Endodermal cell (in vitro differentiated cells): ENCODE measurements around the gene PWWP2A. TPM values are rescaled to one million over a fixed set of nuclear protein-coding genes. Genes with fewer than 3 reads are reported as not detected.

ENCODE experiments used
- DNase-seq: peaks from one replicate; pipeline ENCODE4 v3.0.0-alpha.2; 2017
- H3K27ac ChIP-seq: 2 replicates; pipeline ENCODE4 v1.5.1; 2013; ENCODE audit warnings: mild to moderate bottlenecking, low read depth, low read length, moderate library complexity
- H3K27me3 ChIP-seq: 2 replicates; pipeline ENCODE4 v1.6.1; 2013; ENCODE audit warnings: mild to moderate bottlenecking, low read length, moderate library complexity; ENCODE audit not compliant: insufficient read depth, control insufficient read depth, poor library complexity, severe bottlenecking
- H3K36me3 ChIP-seq: 2 replicates; pipeline ENCODE4 v1.7.0; 2013; ENCODE audit warnings: mild to moderate bottlenecking, low read length, moderate library complexity; ENCODE audit not compliant: control insufficient read depth, insufficient read depth
- H3K4me1 ChIP-seq: one replicate; pipeline ENCODE4 v1.7.0; 2013; ENCODE audit warnings: low read length; ENCODE audit not compliant: control insufficient read depth, insufficient read depth
- H3K4me3 ChIP-seq: 2 replicates; pipeline ENCODE4 v1.5.1; 2013; ENCODE audit warnings: mild to moderate bottlenecking, low read length, moderate library complexity
- H3K9ac ChIP-seq: 2 replicates; pipeline ENCODE4 v1.6.1; 2013; ENCODE audit warnings: mild to moderate bottlenecking, low read length, moderate library complexity; ENCODE audit not compliant: poor library complexity, severe bottlenecking; ENCODE audit errors: extremely low read depth
- H3K9me3 ChIP-seq: 2 replicates; pipeline ENCODE4 v1.6.1; 2013; ENCODE audit warnings: mild to moderate bottlenecking, low read length, moderate library complexity; ENCODE audit not compliant: control insufficient read depth
- H3K27ac Mint-ChIP-seq: 2 replicates; pipeline ENCODE4 v1.8.0; 2020; ENCODE audit warnings: mixed read lengths
- H3K27me3 Mint-ChIP-seq: 2 replicates; pipeline ENCODE4 v1.8.0; 2021; ENCODE audit warnings: mild to moderate bottlenecking, mixed read lengths; ENCODE audit not compliant: insufficient read depth
- H3K36me3 Mint-ChIP-seq: 2 replicates; pipeline ENCODE4 v1.8.0; 2020; ENCODE audit warnings: low read depth, mixed read lengths
- H3K4me1 Mint-ChIP-seq: 2 replicates; pipeline ENCODE4 v1.8.0; 2020; ENCODE audit warnings: mixed read lengths
- H3K4me3 Mint-ChIP-seq: 2 replicates; pipeline ENCODE4 v1.8.0; 2020; ENCODE audit warnings: mild to moderate bottlenecking, moderate library complexity, mixed read lengths
- H3K9me3 Mint-ChIP-seq: 2 replicates; pipeline ENCODE4 v1.8.0; 2020; ENCODE audit warnings: mild to moderate bottlenecking, mixed read lengths
- CTCF ChIP-seq: fragments of 200-600 bp; sonication (generic); conservative IDR thresholded peaks from 2 replicates; pipeline ENCODE4 v1.5.0; 2021; ENCODE audit warnings: antibody characterized with exemption, mild to moderate bottlenecking
- WGBS, 2 experiments: methylation state at CpG; one replicate each; pipeline versions ENCODE4 v1.1.5 to v1.1.7; 2013; ENCODE audit warnings: missing lambda C conversion rate in 2 of 2, mixed read lengths in 1 of 2; ENCODE audit not compliant: insufficient coverage in 1 of 2, insufficient read length in 1 of 2; 5-methylcytosine and 5-hydroxymethylcytosine counted together
- total RNA-seq, 2 donors: library from RNA; stranded (reverse); fragmentation: NEBNext Ultra II Directional in 1 of 2; extraction: Animal tissue kit (Norgen Biotek cat#: 25700) in 1 of 2; gene quantifications; 2 replicates in 1 of 2; 3 replicates in 1 of 2; pipeline ENCODE4 v1.2.1, GENCODE V29; 2021

Gene PWWP2A
- total RNA-seq, 2 donors from 2014 or later: 51.0 to 52.6 TPM

GRCh38 chr5:160166973-160167623 lies 47.8 kb upstream of the PWWP2A start:
- WGBS, 2 experiments: 72% methylated on average over 9 to 10 of the region's 10 CpGs
- Mint-ChIP-seq H3K9me3 (no peaks in the 10 kb centered on the region), H3K4me3 (no peak overlapping the region), H3K36me3 (no peaks in the 10 kb centered on the region), H3K27me3 (no peaks in the 10 kb centered on the region), H3K27ac (peak overlapping the region; percentile 80), H3K4me1 (peaks cover 44% of the 10 kb centered on the region)
- DNase-seq: peak; percentile 57
- Histone ChIP-seq H3K4me1 (peaks cover 21% of the 10 kb centered on the region), H3K36me3 (no peaks in the 10 kb centered on the region), H3K27ac (no peak overlapping the region), H3K27me3 (no peaks in the 10 kb centered on the region), H3K9me3 (no peaks in the 10 kb centered on the region), H3K9ac (no peak overlapping the region), H3K4me3 (no peak overlapping the region)
- no peak for TF ChIP-seq CTCF

- H3K36me3 ChIP-seq: no peaks in the 10 kb centered on the region
- Mint-ChIP-seq H3K27me3 (no peaks in the 10 kb centered on the region), H3K4me1 (peaks cover 46% of the 10 kb centered on the region), H3K9me3 (no peaks in the 10 kb centered on the region), H3K36me3 (no peaks in the 10 kb centered on the region), H3K4me3 (no peak overlapping the region), H3K27ac (peak overlapping the region; percentile 80)
- no peak for TF ChIP-seq CTCF
- H3K27me3 ChIP-seq: no peaks in the 10 kb centered on the region
- no peak overlapping the region for H3K9ac ChIP-seq
- peaks cover 18% of the 10 kb centered on the region for H3K4me1 ChIP-seq
- no peak overlapping the region for H3K27ac ChIP-seq
- WGBS, 2 experiments: 28 to 36% methylated on average over 4 to 5 of the region's 5 CpGs
- no peak overlapping the region for H3K4me3 ChIP-seq
- no peaks in the 10 kb centered on the region for H3K9me3 ChIP-seq
- peak; percentile 63 for DNase-seq
These were observed 47.1 kb upstream of the PWWP2A start for GRCh38 chr5:160166069-160166972.

GRCh38 chr5:160165137-160166068 lies 46.2 kb upstream of the PWWP2A start:
- H3K9me3 ChIP-seq: no peaks in the 10 kb centered on the region
- Mint-ChIP-seq H3K36me3 (no peaks in the 10 kb centered on the region), H3K4me1 (peaks cover 51% of the 10 kb centered on the region), H3K27me3 (no peaks in the 10 kb centered on the region), H3K27ac (peak overlapping the region; percentile 80), H3K4me3 (no peak overlapping the region), H3K9me3 (no peaks in the 10 kb centered on the region)
- H3K4me1 ChIP-seq: peaks cover 18% of the 10 kb centered on the region
- no peaks in the 10 kb centered on the region for H3K36me3 ChIP-seq
- TF ChIP-seq CTCF: no peak
- H3K4me3 ChIP-seq: no peak overlapping the region
- no peak overlapping the region for H3K9ac ChIP-seq
- DNase-seq: peak; percentile 92
- H3K27me3 ChIP-seq: no peaks in the 10 kb centered on the region
- peak overlapping the region; percentile 84 for H3K27ac ChIP-seq
- 67 to 77% methylated on average over 9 to 15 of the region's 15 CpGs for WGBS, 2 experiments
